Liver (tissue), 9 donors: Measurements from ENCODE around the gene PDE2A. TPM values are rescaled to one million over a fixed set of nuclear protein-coding genes. Genes with fewer than 3 reads are reported as not detected.

ENCODE experiments used
- DNase-seq: peaks from one replicate; pipeline ENCODE4 v3.0.0-alpha.2; 2017; ENCODE audit warnings: low spot score
- H3K27ac ChIP-seq, 2 donors: one replicate each; pipeline ENCODE4 v1.7.0; 2013; ENCODE audit warnings: inconsistent platforms in 2 of 2, low read length in 2 of 2, control low read depth in 1 of 2, low read depth in 1 of 2, mild to moderate bottlenecking in 1 of 2
- H3K27me3 ChIP-seq, 4 donors: one replicate each; pipeline versions ENCODE4 v1.6.1 to v1.7.0; 2013; ENCODE audit warnings: low read length in 3 of 4, inconsistent platforms in 1 of 4, mild to moderate bottlenecking in 1 of 4, moderate library complexity in 1 of 4; ENCODE audit not compliant: control insufficient read depth in 4 of 4, insufficient read depth in 4 of 4
- H3K36me3 ChIP-seq, 4 donors: one replicate each; pipeline versions ENCODE4 v1.6.1 to v1.7.0; 2013; ENCODE audit warnings: low read length in 3 of 4, mild to moderate bottlenecking in 3 of 4, low read depth in 1 of 4, moderate library complexity in 1 of 4; ENCODE audit not compliant: control insufficient read depth in 4 of 4, insufficient read depth in 3 of 4
- H3K4me1 ChIP-seq, 4 donors: one replicate each; pipeline versions ENCODE4 v1.6.1 to v1.7.0; 2013; ENCODE audit warnings: low read length in 3 of 4, mild to moderate bottlenecking in 3 of 4, moderate library complexity in 1 of 4; ENCODE audit not compliant: control insufficient read depth in 4 of 4, insufficient read depth in 4 of 4
- H3K4me3 ChIP-seq, 3 donors: one replicate each; pipeline versions ENCODE4 v1.6.1 to v1.7.0; 2013; ENCODE audit warnings: low read length in 3 of 3, control low read depth in 1 of 3, low read depth in 1 of 3, mild to moderate bottlenecking in 1 of 3
- H3K9ac ChIP-seq, 2 donors: one replicate each; pipeline ENCODE4 v1.7.0; 2013; ENCODE audit warnings: low read length in 2 of 2, mild to moderate bottlenecking in 2 of 2, moderate library complexity in 2 of 2, control low read depth in 1 of 2, low read depth in 1 of 2
- H3K9me3 ChIP-seq, 4 donors: one replicate each; pipeline versions ENCODE4 v1.6.1 to v1.7.0; 2013; ENCODE audit warnings: low read length in 3 of 4; ENCODE audit not compliant: control insufficient read depth in 4 of 4
- CTCF ChIP-seq: fragments of 150-350 bp; IDR thresholded peaks from 2 replicates; pipeline ENCODE4 v1.5.1; 2017; ENCODE audit warnings: improper control_type of control experiment, low read depth, low read length; ENCODE audit not compliant: missing input control
- EGR1 ChIP-seq, 2 donors: IDR thresholded peaks; 2 replicates each; pipeline ENCODE4 v1.6.1; 2016 to 2018; ENCODE audit warnings: antibody characterized with exemption in 2 of 2, low read depth in 2 of 2
- FOXA1 ChIP-seq: IDR thresholded peaks from 2 replicates; pipeline ENCODE4 v1.6.1; 2016; ENCODE audit warnings: antibody characterized with exemption
- FOXA2 ChIP-seq: IDR thresholded peaks from 2 replicates; pipeline ENCODE4 v1.6.1; 2016; ENCODE audit warnings: antibody characterized with exemption
- HNF4A ChIP-seq, 2 donors: conservative IDR thresholded peaks; 2 replicates each; pipeline ENCODE4 v1.6.1; 2016; ENCODE audit warnings: antibody characterized with exemption in 2 of 2, mild to moderate bottlenecking in 2 of 2
- HNF4G ChIP-seq: IDR thresholded peaks from 2 replicates; pipeline ENCODE4 v1.6.1; 2016; ENCODE audit warnings: antibody characterized with exemption
- JUND ChIP-seq, 2 donors: IDR thresholded peaks; 2 replicates each; pipeline ENCODE4 v1.6.1; 2016; ENCODE audit warnings: antibody characterized with exemption in 2 of 2
- NR2F2 ChIP-seq: IDR thresholded peaks from 2 replicates; pipeline ENCODE4 v1.6.1; 2016; ENCODE audit warnings: antibody characterized with exemption
- RAD21 ChIP-seq, 2 donors: IDR thresholded peaks; 2 replicates each; pipeline ENCODE4 v1.6.1; 2016; ENCODE audit warnings: antibody characterized with exemption in 2 of 2, mild to moderate bottlenecking in 2 of 2
- REST ChIP-seq: IDR thresholded peaks from 2 replicates; pipeline ENCODE4 v1.6.1; 2016; ENCODE audit warnings: antibody characterized with exemption, mild to moderate bottlenecking
- RXRA ChIP-seq, 2 donors: IDR thresholded peaks; 2 replicates each; pipeline ENCODE4 v1.6.1; 2017 to 2018; ENCODE audit warnings: antibody characterized with exemption in 2 of 2, mild to moderate bottlenecking in 1 of 2
- SP1 ChIP-seq: IDR thresholded peaks from 2 replicates; pipeline ENCODE4 v1.6.1; 2018; ENCODE audit warnings: antibody characterized with exemption, mild to moderate bottlenecking
- WGBS: extraction: QIAGEN DNeasy Blood & Tissue Kit; methylation state at CpG from one replicate; pipeline ENCODE4 v1.1.7; 2013; 5-methylcytosine and 5-hydroxymethylcytosine counted together
- polyA plus RNA-seq, 2 donors: library from polyadenylated mRNA; stranded (reverse) in 1 of 2; unstranded in 1 of 2; fragments of 200-250 nt in 1 of 2; fragments of >200 nt in 1 of 2; fragmentation: Nextera tagmentation in 1 of 2; extraction: Ambion mirVana in 1 of 2; gene quantifications; one replicate each; pipeline versions ENCODE4 v1.2.1 to v1.2.3, GENCODE V29; 2013 to 2015
- total RNA-seq, 2 donors: library from RNA; depleted of rRNA; stranded (reverse); fragments of >200 nt; gene quantifications; one replicate each; pipeline ENCODE4 v1.2.3, GENCODE V29; 2014
- TF ChIP-seq, protein P1 (sequence below): IDR thresholded peaks from 2 replicates; pipeline ENCODE4 v1.6.1; 2016; ENCODE audit warnings: antibody characterized with exemption
- TF ChIP-seq, protein P2 (sequence below): IDR thresholded peaks from 2 replicates; pipeline ENCODE4 v1.6.1; 2016; ENCODE audit warnings: antibody characterized with exemption
- TF ChIP-seq, protein P3 (sequence below): IDR thresholded peaks from 2 replicates; pipeline ENCODE4 v1.6.1; 2016; ENCODE audit warnings: antibody characterized with exemption
- donor health status: healthy.
- donor health status: healthy.
- donor health status: healthy.
- donor health status: healthy.
- donor health status: healthy.

Gene PDE2A
- total and polyA plus RNA-seq, 4 donors: 4.3 to 32.8 (median 12.9) TPM

- TF ChIP-seq, protein P1, sequence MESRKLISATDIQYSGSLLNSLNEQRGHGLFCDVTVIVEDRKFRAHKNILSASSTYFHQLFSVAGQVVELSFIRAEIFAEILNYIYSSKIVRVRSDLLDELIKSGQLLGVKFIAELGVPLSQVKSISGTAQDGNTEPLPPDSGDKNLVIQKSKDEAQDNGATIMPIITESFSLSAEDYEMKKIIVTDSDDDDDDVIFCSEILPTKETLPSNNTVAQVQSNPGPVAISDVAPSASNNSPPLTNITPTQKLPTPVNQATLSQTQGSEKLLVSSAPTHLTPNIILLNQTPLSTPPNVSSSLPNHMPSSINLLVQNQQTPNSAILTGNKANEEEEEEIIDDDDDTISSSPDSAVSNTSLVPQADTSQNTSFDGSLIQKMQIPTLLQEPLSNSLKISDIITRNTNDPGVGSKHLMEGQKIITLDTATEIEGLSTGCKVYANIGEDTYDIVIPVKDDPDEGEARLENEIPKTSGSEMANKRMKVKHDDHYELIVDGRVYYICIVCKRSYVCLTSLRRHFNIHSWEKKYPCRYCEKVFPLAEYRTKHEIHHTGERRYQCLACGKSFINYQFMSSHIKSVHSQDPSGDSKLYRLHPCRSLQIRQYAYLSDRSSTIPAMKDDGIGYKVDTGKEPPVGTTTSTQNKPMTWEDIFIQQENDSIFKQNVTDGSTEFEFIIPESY: no peak
- TF ChIP-seq JUND (IDR thresholded peaks at IDR 0.05) (no peak), HNF4A (conservative IDR thresholded peaks at IDR 0.05) (peak; percentile 54 to 65), RAD21 (IDR thresholded peaks at IDR 0.05) (peak in 1 of 2 donors; percentile 25)
Observed at GRCh38 chr11:72625691-72626413, 48.4 kb downstream of the PDE2A start (continued).

DNA sequence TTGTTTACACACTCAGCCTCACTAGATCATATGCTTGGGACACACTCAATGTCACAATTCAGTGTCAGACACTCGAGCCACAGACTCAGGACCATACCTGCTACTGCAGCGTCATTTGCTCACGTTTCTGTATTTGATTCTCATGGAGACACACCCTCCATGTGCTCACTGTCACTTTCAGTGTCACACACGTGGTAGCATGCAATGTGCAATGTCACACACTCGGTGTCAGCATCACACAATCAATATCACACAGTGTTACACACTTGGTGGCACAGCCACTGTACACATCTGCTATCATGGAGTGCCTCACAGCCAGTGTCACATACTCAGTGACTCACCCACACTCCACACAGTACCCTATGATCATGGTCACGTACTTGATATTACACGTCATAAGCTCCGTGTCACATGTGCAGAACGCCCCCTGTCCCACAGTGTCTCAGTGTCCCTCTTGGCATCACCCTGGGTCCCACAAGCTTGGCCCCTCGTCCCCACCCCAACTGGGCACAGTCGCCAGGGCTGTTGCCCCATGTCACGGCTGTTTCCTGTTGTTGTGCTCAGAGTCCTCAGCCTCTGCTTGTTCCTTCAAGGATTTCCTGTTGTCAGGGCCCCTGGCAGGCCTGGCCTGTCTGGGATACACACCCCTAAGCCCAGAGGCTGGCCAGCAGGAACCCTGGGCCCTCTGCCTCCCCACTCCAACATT is 49.6 kb downstream of the PDE2A start:
- no peak overlapping the region for H3K9ac ChIP-seq

GRCh38 chr11:72623052-72623451 is 51.2 kb downstream of the PDE2A start:
- peaks cover 0 to 23% (median 8%) of the 10 kb centered on the region in 4 donors for H3K4me1 ChIP-seq
- TF ChIP-seq HNF4G (no peak), RAD21 (IDR thresholded peaks at IDR 0.05) (no peak), EGR1 (IDR thresholded peaks at IDR 0.05; ENCODE audit: low read depth in 2 of 2) (no peak), FOXA2 (no peak), NR2F2 (no peak), REST (no peak), HNF4A (conservative IDR thresholded peaks at IDR 0.05) (no peak), SP1 (no peak), CTCF (no peak), JUND (IDR thresholded peaks at IDR 0.05) (no peak), RXRA (IDR thresholded peaks at IDR 0.05) (no peak), FOXA1 (no peak)
- TF ChIP-seq, protein P1: no peak
- TF ChIP-seq, protein P2, sequence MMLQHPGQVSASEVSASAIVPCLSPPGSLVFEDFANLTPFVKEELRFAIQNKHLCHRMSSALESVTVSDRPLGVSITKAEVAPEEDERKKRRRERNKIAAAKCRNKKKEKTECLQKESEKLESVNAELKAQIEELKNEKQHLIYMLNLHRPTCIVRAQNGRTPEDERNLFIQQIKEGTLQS: no peak
- TF ChIP-seq, protein P3, sequence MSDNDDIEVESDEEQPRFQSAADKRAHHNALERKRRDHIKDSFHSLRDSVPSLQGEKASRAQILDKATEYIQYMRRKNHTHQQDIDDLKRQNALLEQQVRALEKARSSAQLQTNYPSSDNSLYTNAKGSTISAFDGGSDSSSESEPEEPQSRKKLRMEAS: no peak

More for the DNA sequence above, 49.6 kb downstream of the PDE2A start:
- Histone ChIP-seq H3K36me3 (no peaks in the 10 kb centered on the region), H3K9me3 (no peaks in the 10 kb centered on the region), H3K4me3 (no peak overlapping the region), H3K27ac (peak overlapping the region; percentile 60 to 79), H3K27me3 (no peaks in the 10 kb centered on the region), H3K4me1 (peaks cover 0 to 15% (median 8%) of the 10 kb centered on the region in 4 donors)
- WGBS: 71% methylated on average over 12 of the region's 12 CpGs
- no peak for DNase-seq
- TF ChIP-seq RXRA (IDR thresholded peaks at IDR 0.05) (peak in 1 of 2 donors; percentile 8), HNF4G (no peak), SP1 (peak; percentile 35), NR2F2 (peak; percentile 90)

More at GRCh38 chr11:72623052-72623451, 51.2 kb downstream of the PDE2A start:
- Histone ChIP-seq H3K27me3 (no peaks in the 10 kb centered on the region), H3K36me3 (no peaks in the 10 kb centered on the region), H3K9me3 (no peaks in the 10 kb centered on the region), H3K9ac (no peak overlapping the region), H3K27ac (peak overlapping the region in 1 of 2 donors; percentile 8), H3K4me3 (no peak overlapping the region)
- no peak for DNase-seq
- 78% methylated on average over 8 of the region's 8 CpGs for WGBS
